IMR-90 (cell line): ENCODE data around the gene RPN2. TPM values are rescaled to one million over a fixed set of nuclear protein-coding genes. Genes with fewer than 3 reads are reported as not detected.

Source experiments
- ATAC-seq: fragments of 200-7000 bp; cut with Tn5 transposase; 2 replicates; pipeline ENCODE4 v1.9.1; 2020; ENCODE audit warnings: low read depth, mild to moderate bottlenecking, moderate library complexity
- BruUV-seq: library from RNA; stranded (reverse); fragments of 400-500 nt; replicated peaks from 2 replicates; lab custom pipeline; 2021; lab: Mats Ljungman, UMichigan
- CTCF ChIA-PET: fragments of 300-600 bp; formaldehyde crosslinking; extraction: SDS; loops from one replicate; lab custom pipeline; 2021; ENCODE audit warnings: antibody characterized with exemption; lab: Yijun Ruan, JAX
- POLR2A ChIA-PET: fragments of 300-600 bp; sonication (Branson Sonifier 250); formaldehyde crosslinking; loops from one replicate; lab custom pipeline; 2022; ENCODE audit warnings: antibody characterized with exemption; ENCODE audit not compliant: unreplicated experiment; lab: Charles Lee
- DNase-seq: peaks from one replicate; pipeline ENCODE4 v3.0.0; 2013
- H2AFZ ChIP-seq: replicated peaks from 2 replicates; pipeline ENCODE3; 2013; ENCODE audit warnings: low read length, mild to moderate bottlenecking; ENCODE audit not compliant: poor library complexity
- H2AK5ac ChIP-seq: 2 replicates; pipeline ENCODE4 v1.6.1; 2013; ENCODE audit warnings: low read depth, low read length, inconsistent platforms
- H2AK9ac ChIP-seq: replicated peaks from 2 replicates; pipeline ENCODE3; 2013; ENCODE audit warnings: mild to moderate bottlenecking, low read depth, low read length, moderate library complexity; ENCODE audit not compliant: poor library complexity
- H2BK120ac ChIP-seq: 2 replicates; pipeline ENCODE4 v1.6.1; 2013; ENCODE audit warnings: low read depth, low read length, inconsistent platforms
- H2BK15ac ChIP-seq: 3 replicates; pipeline ENCODE4 v1.6.1; 2013; ENCODE audit warnings: low read depth, low read length, inconsistent platforms
- H2BK20ac ChIP-seq: 2 replicates; pipeline ENCODE4 v1.6.1; 2013; ENCODE audit warnings: low read depth, mild to moderate bottlenecking, inconsistent platforms, low read length, moderate library complexity
- H2BK5ac ChIP-seq: 2 replicates; pipeline ENCODE4 v1.6.1; 2013; ENCODE audit warnings: mild to moderate bottlenecking, low read depth, low read length, inconsistent platforms; ENCODE audit not compliant: poor library complexity, severe bottlenecking
- H3K14ac ChIP-seq: replicated peaks from 2 replicates; pipeline ENCODE4 v1.6.1; 2013; ENCODE audit warnings: low read depth, low read length, inconsistent platforms
- H3K18ac ChIP-seq: 2 replicates; pipeline ENCODE4 v1.6.1; 2013; ENCODE audit warnings: low read depth, low read length, control low read depth
- H3K23ac ChIP-seq: 2 replicates; pipeline ENCODE4 v1.6.1; 2013; ENCODE audit warnings: low read depth, low read length, inconsistent platforms
- H3K27ac ChIP-seq: 2 replicates; pipeline ENCODE4 v1.5.1; 2013; ENCODE audit warnings: mild to moderate bottlenecking, control low read depth, low read length; ENCODE audit not compliant: insufficient read depth
- H3K27me3 ChIP-seq: 2 replicates; pipeline ENCODE4 v1.6.1; 2013; ENCODE audit warnings: low read length; ENCODE audit not compliant: control insufficient read depth, insufficient read depth
- H3K36me3 ChIP-seq: 2 replicates; pipeline ENCODE4 v1.6.1; 2013; ENCODE audit warnings: low read length, mixed read lengths; ENCODE audit not compliant: control insufficient read depth, insufficient read depth
- H3K4ac ChIP-seq: 2 replicates; pipeline ENCODE4 v1.6.1; 2013; ENCODE audit warnings: low read depth, low read length, inconsistent platforms
- H3K4me1 ChIP-seq: 2 replicates; pipeline ENCODE4 v1.6.1; 2013; ENCODE audit warnings: low read length, mixed read lengths; ENCODE audit not compliant: control insufficient read depth, insufficient read depth
- H3K4me2 ChIP-seq: 2 replicates; pipeline ENCODE4 v1.6.1; 2013; ENCODE audit warnings: low read depth, mild to moderate bottlenecking, control low read depth, low read length, moderate library complexity
- H3K4me3 ChIP-seq: 2 replicates; pipeline ENCODE4 v1.5.1; 2013; ENCODE audit warnings: low read depth, mild to moderate bottlenecking, control low read depth, low read length, moderate library complexity; ENCODE audit not compliant: insufficient read depth
- H3K56ac ChIP-seq: 2 replicates; pipeline ENCODE4 v1.6.1; 2013; ENCODE audit warnings: low read length, inconsistent platforms; ENCODE audit not compliant: insufficient read depth; ENCODE audit errors: extremely low read depth
- H3K79me1 ChIP-seq, 2 experiments: 2 replicates each; pipeline ENCODE4 v1.6.1; 2013; ENCODE audit warnings: low read length in 2 of 2, inconsistent platforms in 1 of 2, low read depth in 1 of 2
- H3K9ac ChIP-seq: 2 replicates; pipeline ENCODE4 v1.6.1; 2013; ENCODE audit warnings: low read depth, low read length, control low read depth
- H3K9me1 ChIP-seq: 2 replicates; pipeline ENCODE4 v1.6.1; 2013; ENCODE audit warnings: low read length, inconsistent platforms; ENCODE audit not compliant: insufficient read depth
- H3K9me3 ChIP-seq: 2 replicates; pipeline ENCODE4 v1.6.1; 2013; ENCODE audit warnings: low read length; ENCODE audit not compliant: control insufficient read depth, insufficient read depth
- H4K20me1 ChIP-seq: 2 replicates; pipeline ENCODE4 v1.6.1; 2013; ENCODE audit warnings: low read length, inconsistent platforms; ENCODE audit not compliant: insufficient read depth
- H4K5ac ChIP-seq: 2 replicates; pipeline ENCODE4 v1.6.1; 2013; ENCODE audit warnings: mild to moderate bottlenecking, low read depth, low read length, control low read depth
- H4K8ac ChIP-seq, 2 experiments: 2 replicates each; pipeline ENCODE4 v1.6.1; 2013; ENCODE audit warnings: low read depth in 2 of 2, low read length in 2 of 2, control low read depth in 1 of 2, inconsistent platforms in 1 of 2
- H4K91ac ChIP-seq: 2 replicates; pipeline ENCODE4 v1.6.1; 2013; ENCODE audit warnings: low read depth, low read length, inconsistent platforms; ENCODE audit not compliant: insufficient read depth
- BHLHE40 ChIP-seq: fragments of 150-350 bp; IDR thresholded peaks from 2 replicates; pipeline ENCODE4 v1.6.1; 2016; ENCODE audit warnings: mild to moderate bottlenecking, low read depth, low read length
- CEBPB ChIP-seq: IDR thresholded peaks from 2 replicates; pipeline ENCODE4 v1.6.1; 2012; ENCODE audit warnings: low read depth, low read length, improper control_type of control experiment
- CHD1 ChIP-seq: IDR thresholded peaks from 2 replicates; pipeline ENCODE4 v1.6.1; 2012; ENCODE audit warnings: low read depth, low read length, improper control_type of control experiment
- CTCF ChIP-seq: conservative IDR thresholded peaks from 2 replicates; pipeline ENCODE4 v1.5.1; 2012; ENCODE audit warnings: mild to moderate bottlenecking, low read depth, low read length, improper control_type of control experiment
- FOS ChIP-seq: fragments of 150-350 bp; IDR thresholded peaks from 2 replicates; pipeline ENCODE4 v1.6.1; 2016; ENCODE audit warnings: low read depth, low read length
- MAFK ChIP-seq: IDR thresholded peaks from 2 replicates; pipeline ENCODE4 v1.6.1; 2012; ENCODE audit warnings: low read depth, low read length, improper control_type of control experiment
- MXI1 ChIP-seq: IDR thresholded peaks from 2 replicates; pipeline ENCODE4 v1.6.1; 2012; ENCODE audit warnings: low read depth, mild to moderate bottlenecking, low read length, moderate library complexity, borderline replicate concordance
- NFE2L2 ChIP-seq: fragments of 150-350 bp; IDR thresholded peaks from 2 replicates; pipeline ENCODE4 v1.6.1; 2016; ENCODE audit warnings: low read depth, mild to moderate bottlenecking, low read length
- POLR2A ChIP-seq: IDR thresholded peaks from 2 replicates; pipeline ENCODE4 v1.6.1; 2012; ENCODE audit warnings: mild to moderate bottlenecking, low read depth, low read length
- RAD21 ChIP-seq: IDR thresholded peaks from 2 replicates; pipeline ENCODE4 v1.6.1; 2012; ENCODE audit warnings: low read length, improper control_type of control experiment
- RCOR1 ChIP-seq: IDR thresholded peaks from 2 replicates; pipeline ENCODE4 v1.6.1; 2012; ENCODE audit warnings: mild to moderate bottlenecking, low read length, improper control_type of control experiment; ENCODE audit not compliant: insufficient replicate concordance
- RFX5 ChIP-seq: IDR thresholded peaks from 2 replicates; pipeline ENCODE4 v1.8.0; 2012; ENCODE audit warnings: low read depth, mild to moderate bottlenecking, low read length, moderate library complexity
- SMC3 ChIP-seq: fragments of 150-350 bp; IDR thresholded peaks from 2 replicates; pipeline ENCODE4 v1.6.1; 2016; ENCODE audit warnings: low read depth, mild to moderate bottlenecking, antibody characterized with exemption, low read length, moderate library complexity
- WGBS, 2 experiments: methylation state at CpG; one replicate each; pipeline versions ENCODE4 v1.1.5 to v1.1.7; 2013; ENCODE audit warnings: missing lambda C conversion rate in 2 of 2; ENCODE audit not compliant: insufficient read length in 1 of 2; ENCODE audit errors: extremely low coverage in 2 of 2; 5-methylcytosine and 5-hydroxymethylcytosine counted together
- dilution Hi-C: fragments of 300-500 bp; cut with HindIII; formaldehyde crosslinking; loops from one replicate; pipeline ENCODE4 v1.14.3; 2018; ENCODE audit warnings: low sequenced_read_pairs; ENCODE audit not compliant: unreplicated experiment
- in situ Hi-C: fragments of 300-500 bp; cut with MboI; formaldehyde crosslinking; loops from 3 replicates; pipeline ENCODE4 v1.14.3; 2019; ENCODE audit warnings: low sequenced_read_pairs, inconsistent platforms, mixed read lengths
- intact Hi-C: fragments of 100-400 bp; cut with micrococcal nuclease; formaldehyde crosslinking; loops from 2 replicates; pipeline ENCODE4 v1.10.0; 2022
- polyA plus RNA-seq, 3 experiments: library from polyadenylated mRNA; depleted of rRNA; stranded (reverse); fragments of >200 nt; gene quantifications; 2 replicates each; pipeline ENCODE4 v1.2.3, GENCODE V29; 2012; ENCODE audit warnings: low replicate concordance in 1 of 3
- total RNA-seq: library from RNA; depleted of rRNA; stranded (reverse); fragments of >200 nt; gene quantifications from 2 replicates; pipeline ENCODE4 v1.2.3, GENCODE V29; 2012
- TF ChIP-seq, protein P1 (sequence below): fragments of 150-350 bp; IDR thresholded peaks from 2 replicates; pipeline ENCODE4 v1.6.1; 2017; ENCODE audit warnings: mild to moderate bottlenecking, antibody characterized with exemption, low read length, low read depth
- TF ChIP-seq, protein P2 (sequence below): fragments of 150-350 bp; IDR thresholded peaks from 2 replicates; pipeline ENCODE4 v1.6.1; 2016; ENCODE audit warnings: low read depth, mild to moderate bottlenecking, low read length, moderate library complexity, borderline replicate concordance

Gene RPN2
- total and polyA plus RNA-seq, 2 of the 4 experiments (the other 2 are of a cell fraction) = 305 to 481 TPM

GRCh38 chr20:37244572-37244957, 65.4 kb downstream of the RPN2 start:
- H3K4me3 ChIP-seq = no peak overlapping the region
- H2BK15ac ChIP-seq = no peak overlapping the region
- no peak overlapping the region for H4K91ac ChIP-seq
- H3K14ac ChIP-seq = no peak overlapping the region
- WGBS, 2 experiments = 90% methylated on average over 2 of the region's 5 CpGs; no CpG with 5 or more reads in 1 of the 2 experiments
- H3K56ac ChIP-seq = no peak overlapping the region
- ChIA-PET CTCF (interaction anchor here (0.7 kb wide), 1 partner anchor 142 kb away, joined by 3 read pairs; no protein-coding TSS in a partner anchor), POLR2A (no interaction called here)
- H3K9me3 ChIP-seq = no peaks in the 10 kb centered on the region
- no peak overlapping the region for H3K9ac ChIP-seq
- H3K27ac ChIP-seq = no peak overlapping the region
- H3K4ac ChIP-seq = no peak overlapping the region
- no peak overlapping the region for H2BK20ac ChIP-seq
- no peak overlapping the region for H4K5ac ChIP-seq
- ATAC-seq (no peak), DNase-seq (no peak)
- H4K8ac ChIP-seq = no peak overlapping the region
- no peaks in the 10 kb centered on the region for H4K20me1 ChIP-seq
- no peak overlapping the region for H3K23ac ChIP-seq
- no peak overlapping the region for H3K18ac ChIP-seq
- no peak overlapping the region for H2BK5ac ChIP-seq
- no peak overlapping the region for H2AFZ ChIP-seq
- no peaks in the 10 kb centered on the region for H3K27me3 ChIP-seq
- BruUV-seq = no TSS peak
- H2AK9ac ChIP-seq = no peak overlapping the region
- no peak overlapping the region for H2AK5ac ChIP-seq
- H3K9me1 ChIP-seq = no peaks in the 10 kb centered on the region; the same call in 1 of the 2 replicates
- no peak overlapping the region for H2BK120ac ChIP-seq
- TF ChIP-seq, protein P1, sequence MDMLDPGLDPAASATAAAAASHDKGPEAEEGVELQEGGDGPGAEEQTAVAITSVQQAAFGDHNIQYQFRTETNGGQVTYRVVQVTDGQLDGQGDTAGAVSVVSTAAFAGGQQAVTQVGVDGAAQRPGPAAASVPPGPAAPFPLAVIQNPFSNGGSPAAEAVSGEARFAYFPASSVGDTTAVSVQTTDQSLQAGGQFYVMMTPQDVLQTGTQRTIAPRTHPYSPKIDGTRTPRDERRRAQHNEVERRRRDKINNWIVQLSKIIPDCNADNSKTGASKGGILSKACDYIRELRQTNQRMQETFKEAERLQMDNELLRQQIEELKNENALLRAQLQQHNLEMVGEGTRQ = no peak
- TF ChIP-seq MAFK = no peak
- no peak for TF ChIP-seq BHLHE40
- TF ChIP-seq SMC3 = no peak
- TF ChIP-seq POLR2A = no peak
- no peak for TF ChIP-seq CTCF
- no peak for TF ChIP-seq RAD21
- TF ChIP-seq FOS = no peak
- no peak for TF ChIP-seq RFX5
- TF ChIP-seq MXI1 = no peak
- TF ChIP-seq CEBPB = no peak
- TF ChIP-seq RCOR1 = no peak
- TF ChIP-seq, protein P2, sequence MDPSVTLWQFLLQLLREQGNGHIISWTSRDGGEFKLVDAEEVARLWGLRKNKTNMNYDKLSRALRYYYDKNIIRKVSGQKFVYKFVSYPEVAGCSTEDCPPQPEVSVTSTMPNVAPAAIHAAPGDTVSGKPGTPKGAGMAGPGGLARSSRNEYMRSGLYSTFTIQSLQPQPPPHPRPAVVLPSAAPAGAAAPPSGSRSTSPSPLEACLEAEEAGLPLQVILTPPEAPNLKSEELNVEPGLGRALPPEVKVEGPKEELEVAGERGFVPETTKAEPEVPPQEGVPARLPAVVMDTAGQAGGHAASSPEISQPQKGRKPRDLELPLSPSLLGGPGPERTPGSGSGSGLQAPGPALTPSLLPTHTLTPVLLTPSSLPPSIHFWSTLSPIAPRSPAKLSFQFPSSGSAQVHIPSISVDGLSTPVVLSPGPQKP = no peak
- no peak for TF ChIP-seq NFE2L2
- no peak for TF ChIP-seq CHD1
- dilution Hi-C loops (no loop called here), in situ Hi-C loops (no loop called here), intact Hi-C loops (no loop called here)
- H3K4me1 ChIP-seq = peaks cover 1% of the 10 kb centered on the region; the same call in 1 of the 2 replicates
- no peak overlapping the region for H3K4me2 ChIP-seq
- H3K79me1 ChIP-seq = no peaks in the 10 kb centered on the region
- peaks cover 32% of the 10 kb centered on the region for H3K36me3 ChIP-seq
